K562 (cell line): ENCODE measurements around the gene VGLL3.

Experiments
- EP300 ChIP-seq: IDR thresholded peaks from 2 replicates; pipeline ENCODE4 v1.6.1; 2012; ENCODE audit warnings: low read length, improper control_type of control experiment
- GATA2 ChIP-seq: sonication (generic); formaldehyde crosslinking; IDR thresholded peaks from 2 replicates; pipeline ENCODE4 v1.4.0; 2020; ENCODE audit warnings: mild to moderate bottlenecking, missing genetic modification reagents
- POLR2A ChIP-seq: fragments of 450-650 bp; conservative IDR thresholded peaks from 2 replicates; pipeline ENCODE4 v1.6.1; 2016
- U2AF2 ChIP-seq: fragments of 200-400 bp; formaldehyde crosslinking; optimal IDR thresholded peaks from 2 replicates; pipeline ENCODE3; 2017; ENCODE audit warnings: low read depth, mild to moderate bottlenecking, low read length
- ZNF274 ChIP-seq: IDR thresholded peaks from 2 replicates; pipeline ENCODE4 v1.6.1; 2011; ENCODE audit warnings: low read depth, mild to moderate bottlenecking, low read length, moderate library complexity, borderline replicate concordance
- TF ChIP-seq, protein P1 (sequence below), 2 experiments: fragments of 450-650 bp in 1 of 2; sonication (generic) in 1 of 2; formaldehyde crosslinking in 1 of 2; IDR thresholded peaks in 1 of 2; conservative IDR thresholded peaks in 1 of 2; 2 replicates each; pipeline versions ENCODE4 v1.6.1 to v1.8.1; 2016 to 2023; ENCODE audit warnings: mild to moderate bottlenecking in 2 of 2, moderate library complexity in 2 of 2, inconsistent platforms in 1 of 2, missing genetic modification reagents in 1 of 2

DNA sequence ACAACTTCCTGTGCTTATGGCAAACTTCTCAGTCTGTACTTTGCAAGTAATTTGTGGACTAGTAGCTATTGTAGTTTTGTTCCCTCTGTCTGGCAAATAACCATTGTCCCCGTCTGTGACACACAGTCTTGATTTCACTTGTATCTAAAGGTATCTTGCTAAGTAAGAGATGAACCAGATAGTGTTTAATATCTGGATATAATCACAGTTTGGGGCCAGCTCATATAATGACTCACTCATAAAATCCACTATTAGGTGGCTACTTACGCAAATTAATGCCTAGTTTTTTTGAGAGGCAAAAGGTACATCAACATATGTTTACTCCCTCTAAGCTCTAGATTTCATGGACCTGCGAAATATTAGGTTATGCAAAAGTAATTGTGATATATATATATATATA lies 30.4 kb downstream of the VGLL3 start:
- TF ChIP-seq U2AF2: no peak
- no peak for TF ChIP-seq POLR2A
- TF ChIP-seq GATA2: no peak
- no peak for TF ChIP-seq EP300
- no peak for TF ChIP-seq ZNF274
- TF ChIP-seq, protein P1, sequence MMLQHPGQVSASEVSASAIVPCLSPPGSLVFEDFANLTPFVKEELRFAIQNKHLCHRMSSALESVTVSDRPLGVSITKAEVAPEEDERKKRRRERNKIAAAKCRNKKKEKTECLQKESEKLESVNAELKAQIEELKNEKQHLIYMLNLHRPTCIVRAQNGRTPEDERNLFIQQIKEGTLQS (IDR thresholded peaks at IDR 0.05): no peak
- TF ChIP-seq, protein P1 (CRISPR knock-in tag; conservative IDR thresholded peaks at IDR 0.05): no peak
